ENCODE data around the gene ZNF778. TPM values are rescaled to one million over a fixed set of nuclear protein-coding genes. Genes with fewer than 3 reads are reported as not detected.
"Not testable (repeated sequence)": the region's sequence is repeated elsewhere in the genome, so short reads cannot be mapped to it uniquely, and the experiment has no call there.

The ZNF778 gene
- total RNA-seq, 2 donors from 2014 or later, result 5.5 to 8.7 TPM

GRCh38 chr16:89264800-89265550 lies 47.5 kb downstream of the ZNF778 start:
- Mint-ChIP-seq H3K27ac (no peak overlapping the region), H3K27me3 (no peaks in the 10 kb centered on the region), H3K4me1 (no peaks in the 10 kb centered on the region), H3K4me3 (no peak overlapping the region), H3K9me3 (no peaks in the 10 kb centered on the region), H3K36me3 (ENCODE audit: low read depth) (peaks cover 28% of the 10 kb centered on the region)
- ATAC-seq (replicated peaks), result no peak

- Mint-ChIP-seq H3K9me3 (no peaks in the 10 kb centered on the region), H3K4me3 (no peak overlapping the region), H3K27me3 (no peaks in the 10 kb centered on the region), H3K27ac (no peak overlapping the region), H3K36me3 (ENCODE audit: low read depth) (peaks cover 35% of the 10 kb centered on the region), H3K4me1 (no peaks in the 10 kb centered on the region)
- ATAC-seq (replicated peaks), result peak; percentile 37
Measured at GRCh38 chr16:89265647-89266046, 48.1 kb downstream of the ZNF778 start.

DNA sequence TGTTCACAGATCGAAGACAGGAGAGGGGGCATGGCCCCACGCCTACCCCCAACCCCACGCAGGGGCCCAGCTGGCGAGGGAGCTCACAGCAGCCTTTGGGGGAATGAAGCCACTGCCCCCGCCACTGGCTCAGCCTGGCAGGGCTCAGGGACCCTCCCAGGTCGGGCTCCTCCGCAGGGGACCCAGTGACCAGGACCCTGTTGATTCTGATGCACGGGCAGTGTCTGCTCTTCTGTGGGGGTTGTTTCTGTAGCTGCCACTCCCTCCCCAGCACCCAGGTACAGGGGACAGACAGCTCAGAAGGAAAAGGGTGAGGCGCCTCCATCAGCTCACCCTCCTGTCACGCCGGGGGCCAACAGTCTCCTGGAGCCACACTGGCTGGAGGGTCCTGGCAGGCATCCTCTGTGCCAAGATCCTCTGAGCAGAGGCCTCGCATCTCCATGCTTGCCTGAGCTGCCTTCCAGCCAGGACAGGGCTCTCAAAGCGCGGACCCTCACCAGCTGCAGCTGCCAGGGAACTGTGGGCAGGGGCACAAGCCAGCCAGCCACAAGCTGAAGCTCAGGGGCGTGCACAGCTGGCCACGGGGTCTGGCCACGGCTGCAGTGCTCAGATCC lies 49.1 kb downstream of the ZNF778 start:
- Mint-ChIP-seq H3K27me3 (no peaks in the 10 kb centered on the region), H3K9me3 (no peaks in the 10 kb centered on the region), H3K27ac (no peak overlapping the region), H3K36me3 (ENCODE audit: low read depth) (peaks cover 44% of the 10 kb centered on the region), H3K4me3 (no peak overlapping the region), H3K4me1 (no peaks in the 10 kb centered on the region)
- ATAC-seq (replicated peaks), result no peak

DNA sequence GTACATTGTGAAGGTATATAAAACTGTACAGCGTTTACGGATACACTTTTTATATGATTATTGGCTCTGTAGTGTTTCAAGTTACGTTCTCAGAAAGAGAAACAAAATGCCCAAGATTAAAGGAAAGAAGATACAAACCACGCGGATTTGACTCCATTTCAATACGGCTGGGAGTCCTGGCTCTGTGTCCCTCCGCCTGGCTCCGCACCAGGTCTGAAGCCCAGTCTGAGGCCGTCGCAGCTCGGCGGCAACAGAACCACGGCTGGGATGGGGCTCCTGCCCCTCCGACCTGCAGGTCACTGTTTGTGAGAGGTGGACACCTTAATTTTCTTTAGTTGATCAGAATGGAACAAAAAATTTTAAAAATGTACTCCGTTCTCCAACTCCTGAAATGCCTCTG lies 50.2 kb downstream of the ZNF778 start:
- H3K4me1 Mint-ChIP-seq; ATAC-seq (replicated peaks); H3K4me3 Mint-ChIP-seq: not testable (repeated sequence)

DNA sequence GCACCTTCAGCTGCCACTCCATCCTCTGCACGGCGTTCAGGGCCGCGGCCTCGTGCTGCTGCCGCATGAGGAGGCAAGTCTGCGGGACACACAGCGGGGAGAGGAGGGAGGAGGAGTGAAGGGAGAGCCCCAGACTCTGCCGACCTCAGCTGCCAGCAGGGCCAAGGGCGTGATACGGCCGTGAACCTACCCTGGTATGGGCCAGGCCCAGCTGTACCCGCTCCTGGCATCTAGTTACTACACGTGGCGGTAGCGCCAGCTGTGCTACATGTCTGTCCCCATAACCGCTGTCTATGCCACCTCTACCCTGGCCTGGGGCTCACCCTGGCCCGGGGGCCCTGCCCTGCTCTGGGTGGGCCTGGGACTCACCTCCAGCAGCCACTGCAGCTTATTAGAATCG lies 51.1 kb downstream of the ZNF778 start:
- peaks cover 2% of the 10 kb centered on the region for H3K4me1 Mint-ChIP-seq
- ATAC-seq (replicated peaks), result peak; percentile 4
- H3K27me3 Mint-ChIP-seq, result no peaks in the 10 kb centered on the region
- no peaks in the 10 kb centered on the region for H3K9me3 Mint-ChIP-seq
- no peak overlapping the region for H3K27ac Mint-ChIP-seq
- H3K4me3 Mint-ChIP-seq, result no peak overlapping the region
- H3K36me3 Mint-ChIP-seq (ENCODE audit: low read depth), result peaks cover 64% of the 10 kb centered on the region

More for the DNA sequence above, 50.2 kb downstream of the ZNF778 start:
- not testable (repeated sequence) for H3K27me3 Mint-ChIP-seq, H3K9me3 Mint-ChIP-seq, H3K27ac Mint-ChIP-seq
- H3K36me3 Mint-ChIP-seq (ENCODE audit: low read depth), result peaks cover 56% of the 10 kb centered on the region

- Mint-ChIP-seq H3K27ac (no peak overlapping the region), H3K9me3 (no peaks in the 10 kb centered on the region), H3K4me1 (peaks cover 5% of the 10 kb centered on the region), H3K27me3 (no peaks in the 10 kb centered on the region), H3K36me3 (ENCODE audit: low read depth) (peaks cover 70% of the 10 kb centered on the region), H3K4me3 (no peak overlapping the region)
- no peak for ATAC-seq (replicated peaks)
Measured at GRCh38 chr16:89268987-89269735, 51.7 kb downstream of the ZNF778 start.

- Mint-ChIP-seq H3K4me3 (no peak overlapping the region), H3K9me3 (no peaks in the 10 kb centered on the region), H3K36me3 (ENCODE audit: low read depth) (peaks cover 77% of the 10 kb centered on the region), H3K27ac (no peak overlapping the region), H3K4me1 (peaks cover 5% of the 10 kb centered on the region), H3K27me3 (no peaks in the 10 kb centered on the region)
- ATAC-seq (replicated peaks), result no peak
Measured at GRCh38 chr16:89269805-89270665, 52.5 kb downstream of the ZNF778 start.

DNA sequence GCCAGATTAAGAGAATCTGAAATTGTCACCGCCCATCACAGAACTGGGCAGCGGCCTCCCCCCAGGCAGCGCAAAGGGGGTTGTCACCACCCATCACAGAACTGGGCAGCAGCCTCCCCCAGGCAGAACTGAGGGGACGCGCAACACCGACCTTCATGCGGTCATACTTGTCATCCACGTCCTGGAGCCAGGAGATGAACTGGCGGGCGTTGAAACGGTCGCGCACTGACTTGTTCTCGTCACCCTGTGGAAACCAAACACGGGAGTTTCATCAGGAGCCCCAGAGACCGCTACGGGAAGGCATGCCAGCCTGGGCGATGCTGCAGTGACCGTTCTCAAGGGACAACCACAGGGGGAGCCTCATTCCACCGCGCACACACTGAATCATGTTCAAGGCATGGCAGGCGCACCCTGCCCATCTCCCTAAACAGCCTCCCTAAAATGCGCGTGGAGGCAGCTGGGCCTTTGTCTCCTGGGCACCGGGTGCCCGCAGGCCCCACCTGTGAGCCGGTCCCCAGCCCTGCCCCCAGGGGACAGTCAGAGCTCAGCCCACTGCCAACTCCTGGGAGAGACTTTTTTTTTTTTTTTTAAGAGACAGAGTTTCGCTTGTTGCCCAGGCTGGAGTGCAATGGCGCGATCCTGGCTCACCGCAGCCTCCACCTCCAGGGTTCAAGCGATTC lies 53.3 kb downstream of the ZNF778 start:
- no peak overlapping the region for H3K4me3 Mint-ChIP-seq
- H3K9me3 Mint-ChIP-seq, result no peaks in the 10 kb centered on the region
- no peak overlapping the region for H3K27ac Mint-ChIP-seq
- H3K36me3 Mint-ChIP-seq (ENCODE audit: low read depth), result peaks cover 77% of the 10 kb centered on the region
- H3K27me3 Mint-ChIP-seq, result no peaks in the 10 kb centered on the region
- peaks cover 5% of the 10 kb centered on the region for H3K4me1 Mint-ChIP-seq
- no peak for ATAC-seq (replicated peaks)

DNA sequence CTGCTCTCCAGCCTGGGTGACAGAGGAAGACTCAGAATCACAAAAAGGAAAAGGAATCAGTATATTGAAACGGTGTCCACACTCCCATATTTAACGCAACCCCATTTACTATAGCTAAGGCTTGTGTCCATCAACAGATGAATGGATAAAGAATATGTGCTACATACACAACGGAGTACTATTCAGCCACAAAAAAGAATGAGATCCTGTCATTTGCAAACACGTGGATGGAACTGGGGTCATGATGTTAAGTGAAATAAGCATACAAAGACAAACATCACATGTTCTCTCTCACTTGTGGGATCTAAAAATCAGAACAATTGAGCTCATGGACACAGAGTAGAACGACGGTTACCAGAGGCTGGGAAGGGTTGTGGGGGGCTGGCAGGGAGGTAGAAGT lies 55.1 kb downstream of the ZNF778 start:
- peaks cover 5% of the 10 kb centered on the region for H3K4me1 Mint-ChIP-seq
- no peak overlapping the region for H3K4me3 Mint-ChIP-seq
- no peak overlapping the region for H3K27ac Mint-ChIP-seq
- ATAC-seq (replicated peaks), result no peak
- peaks cover 90% of the 10 kb centered on the region for H3K36me3 Mint-ChIP-seq (ENCODE audit: low read depth)
- no peaks in the 10 kb centered on the region for H3K9me3 Mint-ChIP-seq
- H3K27me3 Mint-ChIP-seq, result no peaks in the 10 kb centered on the region

- peaks cover 5% of the 10 kb centered on the region for H3K4me1 Mint-ChIP-seq
- H3K27me3 Mint-ChIP-seq, result no peaks in the 10 kb centered on the region
- peak overlapping the region; percentile 78 for H3K27ac Mint-ChIP-seq
- no peaks in the 10 kb centered on the region for H3K9me3 Mint-ChIP-seq
- no peak for ATAC-seq (replicated peaks)
- no peak overlapping the region for H3K4me3 Mint-ChIP-seq
- peaks cover 96% of the 10 kb centered on the region for H3K36me3 Mint-ChIP-seq (ENCODE audit: low read depth)
Measured at GRCh38 chr16:89273741-89274472, 56.4 kb downstream of the ZNF778 start.

- no peaks in the 10 kb centered on the region for H3K9me3 Mint-ChIP-seq
- H3K27ac Mint-ChIP-seq, result no peak overlapping the region
Measured at GRCh38 chr16:89274561-89275283, 57.2 kb downstream of the ZNF778 start.

GRCh38 chr16:89275284-89275584 lies 57.7 kb downstream of the ZNF778 start:
- Mint-ChIP-seq H3K27me3 (no peaks in the 10 kb centered on the region), H3K9me3 (no peaks in the 10 kb centered on the region), H3K4me3 (no peak overlapping the region), H3K27ac (no peak overlapping the region), H3K36me3 (ENCODE audit: low read depth) (peaks cover 83% of the 10 kb centered on the region), H3K4me1 (peaks cover 5% of the 10 kb centered on the region)
- no peak for ATAC-seq (replicated peaks)

More at GRCh38 chr16:89274561-89275283, 57.2 kb downstream of the ZNF778 start:
- no peak for ATAC-seq (replicated peaks)
- Mint-ChIP-seq H3K4me1 (peaks cover 5% of the 10 kb centered on the region), H3K4me3 (no peak overlapping the region), H3K27me3 (no peaks in the 10 kb centered on the region), H3K36me3 (ENCODE audit: low read depth) (peaks cover 88% of the 10 kb centered on the region)
